K562 (cell line): ENCODE results near the gene LRRC51. TPM values are rescaled to one million over a fixed set of nuclear protein-coding genes. Genes with fewer than 3 reads are reported as not detected.

Experiments
- EP300 ChIP-seq: IDR thresholded peaks from 2 replicates; pipeline ENCODE4 v1.6.1; 2012; ENCODE audit warnings: low read length, improper control_type of control experiment
- NR1H2 ChIP-seq: sonication (generic); formaldehyde crosslinking; IDR thresholded peaks from 2 replicates; pipeline ENCODE4 v1.4.0; 2020; ENCODE audit warnings: mild to moderate bottlenecking, missing genetic modification reagents
- ZNF311 ChIP-seq: fragments of 250-450 bp; sonication (Bioruptor Pico); IDR thresholded peaks from 2 replicates; pipeline ENCODE4 v1.4.0; 2020; ENCODE audit warnings: mild to moderate bottlenecking, moderate library complexity
- ZNF384 ChIP-seq: IDR thresholded peaks from 2 replicates; pipeline ENCODE4 v1.6.1; 2012; ENCODE audit warnings: low read depth, low read length, improper control_type of control experiment
- polyA plus RNA-seq, 8 experiments: library from polyadenylated mRNA; depleted of rRNA in 4 of 8; stranded (reverse) in 5 of 8; unstranded in 3 of 8; fragments of >200 nt; fragmentation: Nextera tagmentation in 2 of 8; fragmentation: Illumina TruSeq in 1 of 8; extraction: Ambion mirVana in 2 of 8; extraction: Trizol in 1 of 8; gene quantifications; 2 replicates each; pipeline versions ENCODE4 v1.2.1 to v1.2.3, GENCODE V29; 2011 to 2014; ENCODE audit warnings: inconsistent platforms in 1 of 8, missing spikeins in 1 of 8
- total RNA-seq, 7 experiments: library from RNA; depleted of rRNA in 6 of 7; stranded (reverse); fragments of >200 nt in 6 of 7; fragmentation: Illumina TruSeq in 2 of 7; extraction: Trizol in 2 of 7; gene quantifications; 2 replicates each; pipeline versions ENCODE4 v1.2.1 to v1.2.3, GENCODE V29; 2011 to 2021; ENCODE audit warnings: low replicate concordance in 1 of 7
- TF ChIP-seq, protein P1 (sequence below), 2 experiments: fragments of 450-650 bp; IDR thresholded peaks; 2 replicates each; pipeline ENCODE4 v1.6.1; 2016; ENCODE audit warnings: mild to moderate bottlenecking in 2 of 2, borderline replicate concordance in 1 of 2, low read depth in 1 of 2, moderate library complexity in 1 of 2
- TF ChIP-seq, protein P2 (sequence below): fragments of 450-650 bp; formaldehyde crosslinking; IDR thresholded peaks from 2 replicates; pipeline ENCODE4 v1.4.0; 2022; ENCODE audit warnings: missing genetic modification characterization
- TF ChIP-seq, protein P3 (sequence below): fragments of 450-650 bp; IDR thresholded peaks from 2 replicates; pipeline ENCODE4 v1.6.1; 2017; ENCODE audit warnings: antibody characterized with exemption, mild to moderate bottlenecking

LRRC51 gene
- total and polyA plus RNA-seq, 9 of the 15 experiments (the other 6 are each of a cell fraction or from before 2014, with no cell fraction given): 4.7 to 10.6 (median 5.6) TPM

DNA sequence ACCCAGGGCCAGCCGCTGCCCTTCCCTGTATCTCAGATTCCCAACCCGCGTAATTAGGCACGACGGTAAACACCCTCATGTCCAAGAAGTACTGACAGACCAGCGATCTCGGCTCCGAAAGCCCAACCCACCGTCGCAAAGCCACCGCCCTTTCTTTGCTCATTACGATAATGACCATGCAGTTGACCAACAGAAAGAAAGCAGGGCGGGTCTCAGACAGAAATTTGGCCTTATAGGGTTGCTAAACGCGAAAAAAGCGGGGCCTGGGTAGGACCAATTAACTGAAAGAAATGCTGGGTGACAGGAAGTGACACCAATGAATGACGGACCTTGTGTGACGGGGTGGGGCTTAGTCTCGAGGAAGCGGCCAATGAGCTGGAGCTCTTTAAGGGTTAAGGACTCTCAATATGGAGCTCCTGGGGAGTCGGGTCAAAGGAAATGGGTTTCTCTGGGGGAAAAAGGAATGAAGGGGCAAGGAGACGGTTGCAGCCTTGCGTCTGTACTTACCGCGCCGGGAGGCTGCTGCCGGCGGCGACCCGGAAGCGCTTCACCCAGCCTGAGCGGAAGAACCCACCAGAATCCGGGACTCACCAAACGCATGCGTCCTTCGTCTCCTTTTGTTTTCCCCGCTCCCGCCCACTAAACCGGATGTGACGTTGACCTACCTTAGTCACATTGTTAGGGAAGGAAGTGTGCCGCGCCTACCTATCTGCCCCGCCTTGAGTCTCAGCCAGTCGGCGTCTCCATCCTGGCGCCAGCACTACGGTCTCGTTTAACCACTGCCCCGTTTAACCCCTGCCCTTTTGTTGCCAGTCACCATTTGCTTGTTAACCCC is 31.7 kb downstream of the LRRC51 start, which contains the start of gene ANAPC15 (continued):
- TF ChIP-seq, protein P1, sequence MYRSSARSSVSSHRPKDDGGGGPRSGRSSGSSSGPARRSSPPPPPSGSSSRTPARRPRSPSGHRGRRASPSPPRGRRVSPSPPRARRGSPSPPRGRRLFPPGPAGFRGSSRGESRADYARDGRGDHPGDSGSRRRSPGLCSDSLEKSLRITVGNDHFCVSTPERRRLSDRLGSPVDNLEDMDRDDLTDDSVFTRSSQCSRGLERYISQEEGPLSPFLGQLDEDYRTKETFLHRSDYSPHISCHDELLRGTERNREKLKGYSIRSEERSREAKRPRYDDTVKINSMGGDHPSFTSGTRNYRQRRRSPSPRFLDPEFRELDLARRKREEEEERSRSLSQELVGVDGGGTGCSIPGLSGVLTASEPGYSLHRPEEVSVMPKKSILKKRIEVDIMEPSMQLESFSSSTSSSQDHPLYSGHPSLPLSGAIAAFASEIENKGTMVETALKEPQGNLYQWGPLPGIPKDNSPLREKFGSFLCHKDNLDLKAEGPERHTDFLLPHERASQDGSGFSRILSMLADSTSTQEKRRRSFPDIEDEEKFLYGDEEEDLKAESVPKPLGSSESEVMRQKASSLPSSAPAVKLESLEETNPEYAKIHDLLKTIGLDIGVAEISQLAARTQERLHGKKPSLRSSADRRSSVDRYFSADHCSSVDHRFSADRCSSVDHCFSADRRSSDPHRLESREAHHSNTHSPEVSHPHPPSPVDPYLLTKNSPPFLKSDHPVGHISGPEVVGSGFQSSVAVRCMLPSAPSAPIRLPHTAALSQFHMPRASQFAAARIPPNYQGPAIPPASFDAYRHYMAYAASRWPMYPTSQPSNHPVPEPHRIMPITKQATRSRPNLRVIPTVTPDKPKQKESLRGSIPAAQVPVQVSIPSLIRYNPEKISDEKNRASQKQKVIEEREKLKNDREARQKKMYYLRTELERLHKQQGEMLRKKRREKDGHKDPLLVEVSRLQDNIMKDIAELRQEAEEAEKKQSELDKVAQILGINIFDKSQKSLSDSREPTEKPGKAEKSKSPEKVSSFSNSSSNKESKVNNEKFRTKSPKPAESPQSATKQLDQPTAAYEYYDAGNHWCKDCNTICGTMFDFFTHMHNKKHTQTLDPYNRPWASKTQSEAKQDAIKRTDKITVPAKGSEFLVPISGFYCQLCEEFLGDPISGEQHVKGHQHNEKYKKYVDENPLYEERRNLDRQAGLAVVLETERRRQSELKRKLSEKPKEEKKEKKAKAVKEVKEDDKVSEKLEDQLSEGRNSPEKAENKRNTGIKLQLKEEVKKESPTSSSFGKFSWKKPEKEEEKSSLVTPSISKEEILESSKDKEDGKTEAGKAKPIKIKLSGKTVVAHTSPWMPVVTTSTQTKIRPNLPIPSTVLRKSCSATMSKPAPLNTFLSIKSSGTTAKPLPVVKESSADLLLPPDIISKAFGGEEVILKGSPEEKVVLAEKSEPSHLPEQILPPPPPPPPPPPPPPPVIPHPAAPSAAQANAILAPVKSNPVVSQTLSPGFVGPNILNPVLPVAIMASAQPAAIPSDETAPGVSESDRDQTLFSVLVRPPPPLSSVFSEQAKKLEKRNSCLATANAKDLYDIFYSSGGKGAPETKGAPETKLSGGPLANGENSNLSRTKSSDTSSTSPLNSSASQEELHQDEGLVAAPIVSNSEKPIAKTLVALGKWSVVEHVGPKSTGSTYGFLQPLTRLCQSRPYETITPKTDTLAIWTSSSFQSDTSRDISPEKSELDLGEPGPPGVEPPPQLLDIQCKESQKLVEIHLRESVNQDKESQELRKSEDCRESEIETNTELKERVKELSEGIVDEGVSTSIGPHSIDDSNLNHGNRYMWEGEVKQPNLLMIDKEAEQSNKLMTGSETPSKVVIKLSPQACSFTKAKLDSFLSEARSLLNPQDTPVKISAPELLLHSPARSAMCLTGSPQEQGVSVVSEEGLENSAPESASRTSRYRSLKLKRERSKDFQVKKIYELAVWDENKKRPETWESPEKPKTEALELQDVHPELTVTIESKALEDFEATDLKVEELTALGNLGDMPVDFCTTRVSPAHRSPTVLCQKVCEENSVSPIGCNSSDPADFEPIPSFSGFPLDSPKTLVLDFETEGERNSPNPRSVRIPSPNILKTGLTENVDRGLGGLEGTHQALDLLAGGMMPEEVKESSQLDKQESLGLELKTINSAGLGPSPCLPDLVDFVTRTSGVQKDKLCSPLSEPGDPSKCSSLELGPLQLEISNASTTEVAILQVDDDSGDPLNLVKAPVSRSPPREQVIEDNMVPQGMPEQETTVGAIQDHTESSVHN (IDR thresholded peaks at IDR 0.05; ENCODE audit: borderline replicate concordance in 1 of 2, low read depth in 1 of 2): no peak
- TF ChIP-seq, protein P2, sequence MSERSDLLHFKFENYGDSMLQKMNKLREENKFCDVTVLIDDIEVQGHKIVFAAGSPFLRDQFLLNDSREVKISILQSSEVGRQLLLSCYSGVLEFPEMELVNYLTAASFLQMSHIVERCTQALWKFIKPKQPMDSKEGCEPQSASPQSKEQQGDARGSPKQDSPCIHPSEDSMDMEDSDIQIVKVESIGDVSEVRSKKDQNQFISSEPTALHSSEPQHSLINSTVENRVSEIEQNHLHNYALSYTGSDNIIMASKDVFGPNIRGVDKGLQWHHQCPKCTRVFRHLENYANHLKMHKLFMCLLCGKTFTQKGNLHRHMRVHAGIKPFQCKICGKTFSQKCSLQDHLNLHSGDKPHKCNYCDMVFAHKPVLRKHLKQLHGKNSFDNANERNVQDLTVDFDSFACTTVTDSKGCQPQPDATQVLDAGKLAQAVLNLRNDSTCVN (CRISPR knock-in tag): 0 out of 2 replicates have a peak, but pooled peaks have one; percentile 37
- TF ChIP-seq, protein P3, sequence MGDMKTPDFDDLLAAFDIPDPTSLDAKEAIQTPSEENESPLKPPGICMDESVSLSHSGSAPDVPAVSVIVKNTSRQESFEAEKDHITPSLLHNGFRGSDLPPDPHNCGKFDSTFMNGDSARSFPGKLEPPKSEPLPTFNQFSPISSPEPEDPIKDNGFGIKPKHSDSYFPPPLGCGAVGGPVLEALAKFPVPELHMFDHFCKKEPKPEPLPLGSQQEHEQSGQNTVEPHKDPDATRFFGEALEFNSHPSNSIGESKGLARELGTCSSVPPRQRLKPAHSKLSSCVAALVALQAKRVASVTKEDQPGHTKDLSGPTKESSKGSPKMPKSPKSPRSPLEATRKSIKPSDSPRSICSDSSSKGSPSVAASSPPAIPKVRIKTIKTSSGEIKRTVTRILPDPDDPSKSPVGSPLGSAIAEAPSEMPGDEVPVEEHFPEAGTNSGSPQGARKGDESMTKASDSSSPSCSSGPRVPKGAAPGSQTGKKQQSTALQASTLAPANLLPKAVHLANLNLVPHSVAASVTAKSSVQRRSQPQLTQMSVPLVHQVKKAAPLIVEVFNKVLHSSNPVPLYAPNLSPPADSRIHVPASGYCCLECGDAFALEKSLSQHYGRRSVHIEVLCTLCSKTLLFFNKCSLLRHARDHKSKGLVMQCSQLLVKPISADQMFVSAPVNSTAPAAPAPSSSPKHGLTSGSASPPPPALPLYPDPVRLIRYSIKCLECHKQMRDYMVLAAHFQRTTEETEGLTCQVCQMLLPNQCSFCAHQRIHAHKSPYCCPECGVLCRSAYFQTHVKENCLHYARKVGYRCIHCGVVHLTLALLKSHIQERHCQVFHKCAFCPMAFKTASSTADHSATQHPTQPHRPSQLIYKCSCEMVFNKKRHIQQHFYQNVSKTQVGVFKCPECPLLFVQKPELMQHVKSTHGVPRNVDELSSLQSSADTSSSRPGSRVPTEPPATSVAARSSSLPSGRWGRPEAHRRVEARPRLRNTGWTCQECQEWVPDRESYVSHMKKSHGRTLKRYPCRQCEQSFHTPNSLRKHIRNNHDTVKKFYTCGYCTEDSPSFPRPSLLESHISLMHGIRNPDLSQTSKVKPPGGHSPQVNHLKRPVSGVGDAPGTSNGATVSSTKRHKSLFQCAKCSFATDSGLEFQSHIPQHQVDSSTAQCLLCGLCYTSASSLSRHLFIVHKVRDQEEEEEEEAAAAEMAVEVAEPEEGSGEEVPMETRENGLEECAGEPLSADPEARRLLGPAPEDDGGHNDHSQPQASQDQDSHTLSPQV: no peak; the same call in 1 of the 2 replicates
- peak; percentile 34; the same call in 1 of the 2 replicates for TF ChIP-seq EP300
- TF ChIP-seq NR1H2 (CRISPR knock-in tag): no peak
- no peak for TF ChIP-seq ZNF311
- TF ChIP-seq ZNF384: no peak; the same call in 1 of the 2 replicates
